ENCODE data around the gene RBSN. TPM values are rescaled to one million over a fixed set of nuclear protein-coding genes. Genes with fewer than 3 reads are reported as not detected.

Gene RBSN
- total RNA-seq, 1 experiment from 2014 or later, result 18.6 TPM

Other genes with a start within 250 kb of the RBSN start
- gene NR2C2, start 151.6 kb downstream of the RBSN start, total RNA-seq (2014; rRNA removed; shearing (Covaris generic)), result 20.3 and 29.2 TPM in 2 replicates
- gene MRPS25, start 33.8 kb downstream of the RBSN start, total RNA-seq (2014; rRNA removed; shearing (Covaris generic)), result 66.4 and 69.0 TPM in 2 replicates
- gene CAPN7, start 107.1 kb upstream of the RBSN start, total RNA-seq (2014; rRNA removed; shearing (Covaris generic)), result 17.4 and 20.8 TPM in 2 replicates
- 23.2 and 28.8 TPM in 2 replicates for gene SH3BP5, start 233.4 kb upstream of the RBSN start, total RNA-seq (2014; rRNA removed; shearing (Covaris generic))

Data from HT1080 (cell line).